Ovary (tissue), 3 donors: ENCODE data around the gene WDR90.

Experiments
- CTCF ChIP-seq, 3 donors: fragments of 450-650 bp in 2 of 3; fragments of 200-600 bp in 1 of 3; IDR thresholded peaks; one replicate each; pipeline versions ENCODE4 v1.5.1 to v1.8.0; 2016 to 2022; ENCODE audit warnings: antibody characterized with exemption in 3 of 3, mild to moderate bottlenecking in 1 of 3
- POLR2A ChIP-seq: fragments of 450-650 bp; IDR thresholded peaks from one replicate; pipeline ENCODE4 v1.6.1; 2017; ENCODE audit warnings: antibody characterized with exemption, mild to moderate bottlenecking, moderate library complexity
- donor health status: DM: no; HTN: no; CAD: no.

- TF ChIP-seq POLR2A = peak; percentile 66
- peak in 1 of 3 donors; percentile 29 for TF ChIP-seq CTCF (IDR thresholded peaks at IDR 0.05)
Observed at GRCh38 chr16:636206-637080, 12.7 kb upstream of the WDR90 start, which contains the start of gene METTL26.
